HepG2 (cell line): ENCODE results near the gene ALLC.

Source experiments
- CSRNP1 ChIP-seq: sonication (generic); formaldehyde crosslinking; IDR thresholded peaks from 2 replicates; pipeline ENCODE4 v1.8.1; 2023; ENCODE audit warnings: mild to moderate bottlenecking, missing genetic modification reagents
- FOXK1 ChIP-seq: sonication (generic); formaldehyde crosslinking; IDR thresholded peaks from 2 replicates; pipeline ENCODE4 v1.4.0; 2020; ENCODE audit warnings: low read depth, missing genetic modification reagents, borderline replicate concordance
- HMGXB4 ChIP-seq, 2 experiments: sonication (generic) in 1 of 2; formaldehyde crosslinking in 1 of 2; IDR thresholded peaks; 2 replicates each; pipeline versions ENCODE4 v1.4.0 to v1.6.1; 2018 to 2020; ENCODE audit warnings: missing genetic modification reagents in 2 of 2, borderline replicate concordance in 1 of 2, low read depth in 1 of 2, mild to moderate bottlenecking in 1 of 2, missing biosample characterization in 1 of 2
- NFKB2 ChIP-seq: sonication (generic); formaldehyde crosslinking; IDR thresholded peaks from 2 replicates; pipeline ENCODE4 v1.4.0; 2020; ENCODE audit warnings: missing genetic modification reagents, borderline replicate concordance
- SKIL ChIP-seq: sonication (generic); formaldehyde crosslinking; IDR thresholded peaks from 2 replicates; pipeline ENCODE4 v1.8.0; 2022; ENCODE audit warnings: missing genetic modification reagents, mild to moderate bottlenecking, moderate library complexity, borderline replicate concordance
- UBTF ChIP-seq: sonication (generic); formaldehyde crosslinking; IDR thresholded peaks from 2 replicates; pipeline ENCODE4 v1.4.0; 2020; ENCODE audit warnings: mild to moderate bottlenecking, missing genetic modification reagents
- ZNF558 ChIP-seq: sonication (generic); formaldehyde crosslinking; IDR thresholded peaks from 2 replicates; pipeline ENCODE4 v1.9.0; 2022; ENCODE audit warnings: mild to moderate bottlenecking, missing genetic modification reagents, borderline replicate concordance
- ZNF792 ChIP-seq: IDR thresholded peaks from 2 replicates; pipeline ENCODE4 v1.6.1; 2016
- TF ChIP-seq, protein P1 (sequence below): sonication (generic); formaldehyde crosslinking; IDR thresholded peaks from 2 replicates; pipeline ENCODE4 v1.5.0; 2020; ENCODE audit warnings: mild to moderate bottlenecking, missing genetic modification reagents, moderate library complexity
- TF ChIP-seq, protein P2 (sequence below): fragments of 450-650 bp; IDR thresholded peaks from 2 replicates; pipeline ENCODE4 v1.6.1; 2017; ENCODE audit warnings: mild to moderate bottlenecking
- TF ChIP-seq, protein P3 (sequence below): IDR thresholded peaks from 2 replicates; pipeline ENCODE4 v1.6.1; 2018; ENCODE audit warnings: missing genetic modification reagents, mild to moderate bottlenecking, missing compliant biosample characterization

- no peak for TF ChIP-seq HMGXB4 (CRISPR knock-in tag; IDR thresholded peaks at IDR 0.05; ENCODE audit: borderline replicate concordance in 1 of 2, low read depth in 1 of 2)
- TF ChIP-seq, protein P1, sequence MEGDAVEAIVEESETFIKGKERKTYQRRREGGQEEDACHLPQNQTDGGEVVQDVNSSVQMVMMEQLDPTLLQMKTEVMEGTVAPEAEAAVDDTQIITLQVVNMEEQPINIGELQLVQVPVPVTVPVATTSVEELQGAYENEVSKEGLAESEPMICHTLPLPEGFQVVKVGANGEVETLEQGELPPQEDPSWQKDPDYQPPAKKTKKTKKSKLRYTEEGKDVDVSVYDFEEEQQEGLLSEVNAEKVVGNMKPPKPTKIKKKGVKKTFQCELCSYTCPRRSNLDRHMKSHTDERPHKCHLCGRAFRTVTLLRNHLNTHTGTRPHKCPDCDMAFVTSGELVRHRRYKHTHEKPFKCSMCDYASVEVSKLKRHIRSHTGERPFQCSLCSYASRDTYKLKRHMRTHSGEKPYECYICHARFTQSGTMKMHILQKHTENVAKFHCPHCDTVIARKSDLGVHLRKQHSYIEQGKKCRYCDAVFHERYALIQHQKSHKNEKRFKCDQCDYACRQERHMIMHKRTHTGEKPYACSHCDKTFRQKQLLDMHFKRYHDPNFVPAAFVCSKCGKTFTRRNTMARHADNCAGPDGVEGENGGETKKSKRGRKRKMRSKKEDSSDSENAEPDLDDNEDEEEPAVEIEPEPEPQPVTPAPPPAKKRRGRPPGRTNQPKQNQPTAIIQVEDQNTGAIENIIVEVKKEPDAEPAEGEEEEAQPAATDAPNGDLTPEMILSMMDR (CRISPR knock-in tag) = no peak
- TF ChIP-seq ZNF792 (CRISPR knock-in tag) = peak; percentile 51; the same call in 1 of the 2 replicates
- TF ChIP-seq SKIL (CRISPR knock-in tag) = no peak; the same call in 1 of the 2 replicates
- peak; percentile 24; the same call in 1 of the 2 replicates for TF ChIP-seq NFKB2 (CRISPR knock-in tag)
- TF ChIP-seq ZNF558 (CRISPR knock-in tag) = no peak
- TF ChIP-seq, protein P2, sequence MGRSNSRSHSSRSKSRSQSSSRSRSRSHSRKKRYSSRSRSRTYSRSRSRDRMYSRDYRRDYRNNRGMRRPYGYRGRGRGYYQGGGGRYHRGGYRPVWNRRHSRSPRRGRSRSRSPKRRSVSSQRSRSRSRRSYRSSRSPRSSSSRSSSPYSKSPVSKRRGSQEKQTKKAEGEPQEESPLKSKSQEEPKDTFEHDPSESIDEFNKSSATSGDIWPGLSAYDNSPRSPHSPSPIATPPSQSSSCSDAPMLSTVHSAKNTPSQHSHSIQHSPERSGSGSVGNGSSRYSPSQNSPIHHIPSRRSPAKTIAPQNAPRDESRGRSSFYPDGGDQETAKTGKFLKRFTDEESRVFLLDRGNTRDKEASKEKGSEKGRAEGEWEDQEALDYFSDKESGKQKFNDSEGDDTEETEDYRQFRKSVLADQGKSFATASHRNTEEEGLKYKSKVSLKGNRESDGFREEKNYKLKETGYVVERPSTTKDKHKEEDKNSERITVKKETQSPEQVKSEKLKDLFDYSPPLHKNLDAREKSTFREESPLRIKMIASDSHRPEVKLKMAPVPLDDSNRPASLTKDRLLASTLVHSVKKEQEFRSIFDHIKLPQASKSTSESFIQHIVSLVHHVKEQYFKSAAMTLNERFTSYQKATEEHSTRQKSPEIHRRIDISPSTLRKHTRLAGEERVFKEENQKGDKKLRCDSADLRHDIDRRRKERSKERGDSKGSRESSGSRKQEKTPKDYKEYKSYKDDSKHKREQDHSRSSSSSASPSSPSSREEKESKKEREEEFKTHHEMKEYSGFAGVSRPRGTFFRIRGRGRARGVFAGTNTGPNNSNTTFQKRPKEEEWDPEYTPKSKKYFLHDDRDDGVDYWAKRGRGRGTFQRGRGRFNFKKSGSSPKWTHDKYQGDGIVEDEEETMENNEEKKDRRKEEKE = no peak
- no peak for TF ChIP-seq FOXK1 (CRISPR knock-in tag)
- TF ChIP-seq UBTF (CRISPR knock-in tag) = 0 out of 2 replicates have a peak, but pooled peaks have one; percentile 30
- no peak for TF ChIP-seq CSRNP1 (CRISPR knock-in tag)
- TF ChIP-seq, protein P3, sequence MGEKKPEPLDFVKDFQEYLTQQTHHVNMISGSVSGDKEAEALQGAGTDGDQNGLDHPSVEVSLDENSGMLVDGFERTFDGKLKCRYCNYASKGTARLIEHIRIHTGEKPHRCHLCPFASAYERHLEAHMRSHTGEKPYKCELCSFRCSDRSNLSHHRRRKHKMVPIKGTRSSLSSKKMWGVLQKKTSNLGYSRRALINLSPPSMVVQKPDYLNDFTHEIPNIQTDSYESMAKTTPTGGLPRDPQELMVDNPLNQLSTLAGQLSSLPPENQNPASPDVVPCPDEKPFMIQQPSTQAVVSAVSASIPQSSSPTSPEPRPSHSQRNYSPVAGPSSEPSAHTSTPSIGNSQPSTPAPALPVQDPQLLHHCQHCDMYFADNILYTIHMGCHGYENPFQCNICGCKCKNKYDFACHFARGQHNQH (CRISPR knock-in tag) = no peak
These were observed 958 bp upstream of the ALLC start for GRCh38 chr2:3656762-3657721.
